ENCODE measurements around the gene COQ4. TPM values are rescaled to one million over a fixed set of nuclear protein-coding genes. Genes with fewer than 3 reads are reported as not detected.
A peak's percentile ranks its signal among the peaks of the same experiment; 100 is the strongest.

Gene COQ4
- total RNA-seq, 4 donors from 2014 or later: 25.1 to 42.4 (median 34.3) TPM

- ATAC-seq (peak; percentile 70 to 91), DNase-seq (peak; percentile 28 to 71)
- Histone ChIP-seq H3K4me1 (peaks cover 0 to 8% of the 10 kb centered on the region in 2 donors), H3K36me3 (peaks cover 0 to 53% of the 10 kb centered on the region in 2 donors), H3K27me3 (no peaks in the 10 kb centered on the region), H3K4me3 (no peak overlapping the region), H3K9me3 (no peaks in the 10 kb centered on the region), H3K27ac (peak overlapping the region; percentile 31 to 76 (median 74))
- in situ Hi-C loops (cut with MboI; ENCODE audit: low sequenced_read_pairs in 4 of 4) (no loop called here), intact Hi-C loops (cut with DNase I; ENCODE audit: low total_unique reads) (no loop called here)
- TF ChIP-seq POLR2A (IDR thresholded peaks at IDR 0.05): no peak
- TF ChIP-seq, protein P1, sequence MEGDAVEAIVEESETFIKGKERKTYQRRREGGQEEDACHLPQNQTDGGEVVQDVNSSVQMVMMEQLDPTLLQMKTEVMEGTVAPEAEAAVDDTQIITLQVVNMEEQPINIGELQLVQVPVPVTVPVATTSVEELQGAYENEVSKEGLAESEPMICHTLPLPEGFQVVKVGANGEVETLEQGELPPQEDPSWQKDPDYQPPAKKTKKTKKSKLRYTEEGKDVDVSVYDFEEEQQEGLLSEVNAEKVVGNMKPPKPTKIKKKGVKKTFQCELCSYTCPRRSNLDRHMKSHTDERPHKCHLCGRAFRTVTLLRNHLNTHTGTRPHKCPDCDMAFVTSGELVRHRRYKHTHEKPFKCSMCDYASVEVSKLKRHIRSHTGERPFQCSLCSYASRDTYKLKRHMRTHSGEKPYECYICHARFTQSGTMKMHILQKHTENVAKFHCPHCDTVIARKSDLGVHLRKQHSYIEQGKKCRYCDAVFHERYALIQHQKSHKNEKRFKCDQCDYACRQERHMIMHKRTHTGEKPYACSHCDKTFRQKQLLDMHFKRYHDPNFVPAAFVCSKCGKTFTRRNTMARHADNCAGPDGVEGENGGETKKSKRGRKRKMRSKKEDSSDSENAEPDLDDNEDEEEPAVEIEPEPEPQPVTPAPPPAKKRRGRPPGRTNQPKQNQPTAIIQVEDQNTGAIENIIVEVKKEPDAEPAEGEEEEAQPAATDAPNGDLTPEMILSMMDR (IDR thresholded peaks at IDR 0.05 in 4 of 5, conservative IDR thresholded peaks at IDR 0.05 in 1 of 5): no peak
Observed at GRCh38 chr9:128310461-128310860, 12.2 kb upstream of the COQ4 start.

GRCh38 chr9:128314697-128315096 lies 7.9 kb upstream of the COQ4 start:
- in situ Hi-C loops (cut with MboI; ENCODE audit: low sequenced_read_pairs in 4 of 4): no loop called here
- Histone ChIP-seq H3K4me3 (no peak overlapping the region), H3K9me3 (no peaks in the 10 kb centered on the region), H3K27me3 (no peaks in the 10 kb centered on the region), H3K4me1 (peaks cover 0 to 8% of the 10 kb centered on the region in 2 donors), H3K36me3 (peaks cover 0 to 63% of the 10 kb centered on the region in 2 donors), H3K27ac (no peak overlapping the region)
- no peak for DNase-seq
- TF ChIP-seq, protein P1 (IDR thresholded peaks at IDR 0.05 in 4 of 5, conservative IDR thresholded peaks at IDR 0.05 in 1 of 5): no peak
- TF ChIP-seq POLR2A (IDR thresholded peaks at IDR 0.05): no peak
- no peak for ATAC-seq
- intact Hi-C loops (cut with DNase I; ENCODE audit: low total_unique reads): no loop called here

DNA sequence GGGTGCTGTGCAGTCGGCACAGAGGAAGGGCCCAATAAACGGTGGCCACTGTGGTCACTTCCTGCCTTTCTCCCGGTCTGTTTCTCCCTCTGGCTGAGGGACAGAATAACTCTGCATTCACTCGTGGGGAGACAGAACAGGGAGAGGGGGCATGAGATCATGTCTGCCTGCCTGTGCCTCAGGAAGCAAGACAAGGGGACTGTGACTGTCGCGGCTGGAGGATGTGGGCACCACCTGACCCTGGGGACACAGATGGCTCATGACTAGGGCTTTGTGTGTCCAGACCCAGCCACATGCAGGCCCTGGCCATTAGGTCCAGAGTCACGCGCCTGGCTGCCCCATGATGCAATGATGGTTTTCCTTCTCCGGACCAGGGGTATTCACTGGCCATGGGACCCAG lies 6.2 kb upstream of the COQ4 start:
- in situ Hi-C loops (cut with MboI; ENCODE audit: low sequenced_read_pairs in 4 of 4) (no loop called here), intact Hi-C loops (cut with DNase I; ENCODE audit: low total_unique reads) (no loop called here)
- peaks cover 3 to 6% of the 10 kb centered on the region in 2 donors for H3K4me1 ChIP-seq
- H3K27me3 ChIP-seq: no peaks in the 10 kb centered on the region
- H3K4me3 ChIP-seq: no peak overlapping the region
- no peak for TF ChIP-seq POLR2A (IDR thresholded peaks at IDR 0.05)
- TF ChIP-seq, protein P1 (IDR thresholded peaks at IDR 0.05 in 4 of 5, conservative IDR thresholded peaks at IDR 0.05 in 1 of 5): no peak
- H3K9me3 ChIP-seq: no peaks in the 10 kb centered on the region
- ATAC-seq: no peak
- DNase-seq: no peak
- H3K27ac ChIP-seq: no peak overlapping the region
- peaks cover 0 to 65% of the 10 kb centered on the region in 2 donors for H3K36me3 ChIP-seq

DNA sequence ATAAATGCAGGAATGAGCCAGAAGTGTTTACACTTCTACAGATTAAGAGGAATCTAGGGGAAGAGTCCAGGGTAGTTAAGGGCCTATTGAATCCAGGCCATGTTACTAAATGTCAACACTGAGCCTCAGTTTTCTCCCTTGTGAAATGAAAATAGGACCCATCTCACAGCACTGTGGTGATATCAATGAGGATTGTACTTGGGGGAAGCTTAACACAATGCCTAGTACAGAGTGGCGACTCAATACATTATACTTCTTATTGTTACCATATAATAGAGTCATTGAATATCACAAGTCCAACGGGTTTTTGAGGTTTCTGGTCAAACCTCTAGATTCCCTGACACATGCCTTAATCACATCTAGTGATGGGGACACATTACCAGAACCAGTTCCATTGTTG lies 5.0 kb upstream of the COQ4 start:
- intact Hi-C loops (cut with DNase I; ENCODE audit: low total_unique reads): no loop called here
- no peak for ATAC-seq
- H3K27ac ChIP-seq: no peak overlapping the region
- H3K4me3 ChIP-seq: no peak overlapping the region
- no peak for DNase-seq
- H3K27me3 ChIP-seq: no peaks in the 10 kb centered on the region
- in situ Hi-C loops (cut with MboI; ENCODE audit: low sequenced_read_pairs in 4 of 4): no loop called here
- H3K4me1 ChIP-seq: peaks cover 6 to 11% of the 10 kb centered on the region in 2 donors
- H3K9me3 ChIP-seq: no peaks in the 10 kb centered on the region
- no peak for TF ChIP-seq POLR2A (IDR thresholded peaks at IDR 0.05)
- TF ChIP-seq, protein P1 (IDR thresholded peaks at IDR 0.05 in 4 of 5, conservative IDR thresholded peaks at IDR 0.05 in 1 of 5): no peak
- peaks cover 0 to 64% of the 10 kb centered on the region in 2 donors for H3K36me3 ChIP-seq

GRCh38 chr9:128321343-128321742 lies 1.3 kb upstream of the COQ4 start:
- H3K27me3 ChIP-seq: no peaks in the 10 kb centered on the region
- TF ChIP-seq, protein P1 (IDR thresholded peaks at IDR 0.05 in 4 of 5, conservative IDR thresholded peaks at IDR 0.05 in 1 of 5): no peak
- TF ChIP-seq POLR2A (IDR thresholded peaks at IDR 0.05): no peak
- peak overlapping the region; percentile 75 to 97 (median 94) for H3K4me3 ChIP-seq
- peaks cover 16 to 35% of the 10 kb centered on the region in 2 donors for H3K4me1 ChIP-seq
- H3K27ac ChIP-seq: no peak overlapping the region
- H3K36me3 ChIP-seq: peaks cover 0 to 51% of the 10 kb centered on the region in 2 donors
- intact Hi-C loops (cut with DNase I; ENCODE audit: low total_unique reads) (no loop called here), in situ Hi-C loops (cut with MboI; ENCODE audit: low sequenced_read_pairs in 4 of 4) (no loop called here)
- no peaks in the 10 kb centered on the region for H3K9me3 ChIP-seq
- DNase-seq: no peak
- no peak for ATAC-seq
